NCI-H526 treated with DMSO at 0.1 percent for 48 hours (cell line): ENCODE measurements around the gene SLC16A12.

Experiments
- DNase-seq: peaks from one replicate; lab custom pipeline; 2025; lab: John Stamatoyannopoulos, UW

Gene SLC16A12

GRCh38 chr10:89535171-89536012 is at the start of gene SLC16A12:
SLC16A12 (minus strand) TSS chr10:89535594; CDS start chr10:89462578, 73,016 bp downstream.
- DNase-seq: peak; percentile 1

GRCh38 chr10:89582022-89582421 is 46.6 kb upstream of the SLC16A12 start:
- no peak for DNase-seq

GRCh38 chr10:89580243-89580642 is 44.8 kb upstream of the SLC16A12 start:
- no peak for DNase-seq

- no peak for DNase-seq
These were observed 41.3 kb upstream of the SLC16A12 start for GRCh38 chr10:89576696-89577095.

GRCh38 chr10:89576022-89576421 is 40.6 kb upstream of the SLC16A12 start:
- DNase-seq: no peak

- DNase-seq: no peak
These were observed 39.6 kb upstream of the SLC16A12 start for GRCh38 chr10:89575031-89575430.

- no peak for DNase-seq
These were observed 39.0 kb upstream of the SLC16A12 start for GRCh38 chr10:89574368-89574767.

- DNase-seq: no peak
These were observed 32.3 kb upstream of the SLC16A12 start for GRCh38 chr10:89567576-89568245.

- no peak for DNase-seq
These were observed 31.6 kb upstream of the SLC16A12 start for GRCh38 chr10:89566992-89567391.

- DNase-seq: no peak
These were observed 30.9 kb upstream of the SLC16A12 start for GRCh38 chr10:89566095-89566950.

- DNase-seq: no peak
These were observed 29.8 kb upstream of the SLC16A12 start for GRCh38 chr10:89565180-89565579.

- DNase-seq: peak; percentile 0
These were observed 28.6 kb upstream of the SLC16A12 start for GRCh38 chr10:89563861-89564478.

- no peak for DNase-seq
These were observed 27.9 kb upstream of the SLC16A12 start for GRCh38 chr10:89563311-89563710.

GRCh38 chr10:89556600-89556999 is 21.2 kb upstream of the SLC16A12 start:
- no peak for DNase-seq

GRCh38 chr10:89555688-89556445 is 20.5 kb upstream of the SLC16A12 start:
- DNase-seq: no peak

- DNase-seq: no peak
These were observed 19.0 kb upstream of the SLC16A12 start for GRCh38 chr10:89554433-89554832.

- DNase-seq: no peak
These were observed 17.8 kb upstream of the SLC16A12 start for GRCh38 chr10:89553064-89553734.

GRCh38 chr10:89552213-89552612 is 16.8 kb upstream of the SLC16A12 start:
- DNase-seq: no peak

- no peak for DNase-seq
These were observed 15.1 kb upstream of the SLC16A12 start for GRCh38 chr10:89550509-89550908.

- DNase-seq: no peak
These were observed 14.1 kb upstream of the SLC16A12 start for GRCh38 chr10:89549510-89549909.

- no peak for DNase-seq
These were observed 13.3 kb upstream of the SLC16A12 start for GRCh38 chr10:89548673-89549072.
